ENCODE data around the gene GAK. TPM values are rescaled to one million over a fixed set of nuclear protein-coding genes. Genes with fewer than 3 reads are reported as not detected.

Gene GAK
- total and polyA plus RNA-seq, 2 of the 4 experiments (the other 2 are of a cell fraction), result 45.1 to 133 TPM

- no peak overlapping the region for H4K91ac ChIP-seq (ENCODE audit: insufficient read depth, low read depth, low read length)
- H3K56ac ChIP-seq (ENCODE audit: extremely low read depth, insufficient read depth, low read length), result no peak overlapping the region
- no peak overlapping the region for H3K18ac ChIP-seq (ENCODE audit: low read depth, low read length)
- no peak overlapping the region for H3K23ac ChIP-seq (ENCODE audit: low read depth, low read length)
- H2BK5ac ChIP-seq (ENCODE audit: low read depth, low read length, poor library complexity, severe bottlenecking), result no peak overlapping the region
- 78% methylated on average over 9 of the region's 30 CpGs; no CpG with 5 or more reads in 1 of the 2 experiments for WGBS, 2 experiments (ENCODE audit: extremely low coverage in 2 of 2, insufficient read length in 1 of 2)
- no peaks in the 10 kb centered on the region for H3K4me1 ChIP-seq (ENCODE audit: control insufficient read depth, insufficient read depth, low read length)
- ATAC-seq (ENCODE audit: low read depth) (peak; percentile 56; the same call in 1 of the 2 replicates), DNase-seq (no peak)
- no peaks in the 10 kb centered on the region for H3K79me1 ChIP-seq (ENCODE audit: low read depth in 1 of 2, low read length in 2 of 2)
- H2BK20ac ChIP-seq (ENCODE audit: low read depth, low read length), result no peak overlapping the region
- no peak overlapping the region for H3K9ac ChIP-seq (ENCODE audit: low read depth, low read length)
- ChIA-PET CTCF (no interaction called here), POLR2A (ENCODE audit: unreplicated experiment) (no interaction called here)
- no peak overlapping the region for H3K4me2 ChIP-seq (ENCODE audit: low read depth, low read length)
- no TSS peak for BruUV-seq (replicated peaks)
- no peak overlapping the region for H2AK9ac ChIP-seq (replicated peaks; ENCODE audit: low read depth, low read length, poor library complexity)
- TF ChIP-seq BHLHE40 (IDR thresholded peaks at IDR 0.05; ENCODE audit: low read depth, low read length) (no peak), CHD1 (IDR thresholded peaks at IDR 0.05; ENCODE audit: low read depth, low read length) (no peak), FOS (IDR thresholded peaks at IDR 0.05; ENCODE audit: low read depth, low read length) (no peak), RAD21 (IDR thresholded peaks at IDR 0.05; ENCODE audit: low read length) (no peak), RCOR1 (IDR thresholded peaks at IDR 0.05; ENCODE audit: insufficient replicate concordance, low read length) (no peak), MAFK (IDR thresholded peaks at IDR 0.05; ENCODE audit: low read depth, low read length) (no peak), MAZ (IDR thresholded peaks at IDR 0.05; ENCODE audit: borderline replicate concordance, low read depth, low read length) (no peak), POLR2A (IDR thresholded peaks at IDR 0.05; ENCODE audit: low read depth, low read length) (no peak), NFE2L2 (IDR thresholded peaks at IDR 0.05; ENCODE audit: low read depth, low read length) (no peak), USF2 (IDR thresholded peaks at IDR 0.05; ENCODE audit: low read depth, low read length) (no peak), CEBPB (IDR thresholded peaks at IDR 0.05; ENCODE audit: low read depth, low read length) (no peak)
- TF ChIP-seq, protein P1, sequence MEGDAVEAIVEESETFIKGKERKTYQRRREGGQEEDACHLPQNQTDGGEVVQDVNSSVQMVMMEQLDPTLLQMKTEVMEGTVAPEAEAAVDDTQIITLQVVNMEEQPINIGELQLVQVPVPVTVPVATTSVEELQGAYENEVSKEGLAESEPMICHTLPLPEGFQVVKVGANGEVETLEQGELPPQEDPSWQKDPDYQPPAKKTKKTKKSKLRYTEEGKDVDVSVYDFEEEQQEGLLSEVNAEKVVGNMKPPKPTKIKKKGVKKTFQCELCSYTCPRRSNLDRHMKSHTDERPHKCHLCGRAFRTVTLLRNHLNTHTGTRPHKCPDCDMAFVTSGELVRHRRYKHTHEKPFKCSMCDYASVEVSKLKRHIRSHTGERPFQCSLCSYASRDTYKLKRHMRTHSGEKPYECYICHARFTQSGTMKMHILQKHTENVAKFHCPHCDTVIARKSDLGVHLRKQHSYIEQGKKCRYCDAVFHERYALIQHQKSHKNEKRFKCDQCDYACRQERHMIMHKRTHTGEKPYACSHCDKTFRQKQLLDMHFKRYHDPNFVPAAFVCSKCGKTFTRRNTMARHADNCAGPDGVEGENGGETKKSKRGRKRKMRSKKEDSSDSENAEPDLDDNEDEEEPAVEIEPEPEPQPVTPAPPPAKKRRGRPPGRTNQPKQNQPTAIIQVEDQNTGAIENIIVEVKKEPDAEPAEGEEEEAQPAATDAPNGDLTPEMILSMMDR (conservative IDR thresholded peaks at IDR 0.05; ENCODE audit: low read depth, low read length), result no peak
- no peak overlapping the region for H4K5ac ChIP-seq (ENCODE audit: low read depth, low read length)
- no peaks in the 10 kb centered on the region for H3K36me3 ChIP-seq (ENCODE audit: control insufficient read depth, insufficient read depth, low read length)
- H4K8ac ChIP-seq (ENCODE audit: low read depth in 2 of 2, low read length in 2 of 2), result no peak overlapping the region
- H3K4me3 ChIP-seq (ENCODE audit: insufficient read depth, low read depth, low read length), result no peak overlapping the region
- no peaks in the 10 kb centered on the region for H3K9me3 ChIP-seq (ENCODE audit: control insufficient read depth, insufficient read depth, low read length)
- no peak overlapping the region for H2AFZ ChIP-seq (replicated peaks; ENCODE audit: low read length, poor library complexity)
- H3K27ac ChIP-seq (ENCODE audit: insufficient read depth, low read length), result no peak overlapping the region
- dilution Hi-C loops (cut with HindIII; ENCODE audit: low sequenced_read_pairs, unreplicated experiment), result no loop called here
- no peaks in the 10 kb centered on the region for H3K9me1 ChIP-seq (ENCODE audit: insufficient read depth, low read length)
- H3K4ac ChIP-seq (ENCODE audit: low read depth, low read length), result no peak overlapping the region
- no peak overlapping the region for H2BK15ac ChIP-seq (ENCODE audit: low read depth, low read length)
- H2BK120ac ChIP-seq (ENCODE audit: low read depth, low read length), result no peak overlapping the region
- peaks cover 27% of the 10 kb centered on the region for H3K27me3 ChIP-seq (ENCODE audit: control insufficient read depth, insufficient read depth, low read length)
- in situ Hi-C loops (cut with MboI; ENCODE audit: low sequenced_read_pairs), result no loop called here
- H2AK5ac ChIP-seq (ENCODE audit: low read depth, low read length), result no peak overlapping the region
- H3K14ac ChIP-seq (replicated peaks; ENCODE audit: low read depth, low read length), result no peak overlapping the region
- no peaks in the 10 kb centered on the region for H4K20me1 ChIP-seq (ENCODE audit: insufficient read depth, low read length)
- intact Hi-C loops (cut with micrococcal nuclease), result no loop called here
These were observed 123.1 kb downstream of the GAK start for GRCh38 chr4:808860-809570.

Measured in IMR-90 (cell line).